ENCODE measurements around the gene ICE1.

ICE1 gene

GRCh38 chr5:5374009-5374715 lies 48.3 kb upstream of the ICE1 start:
- no peak overlapping the region for H3K4me2 ChIP-seq (ENCODE audit: low read length)
- no peak overlapping the region for H2BK12ac ChIP-seq (ENCODE audit: low read length)
- H3K23ac ChIP-seq (ENCODE audit: low read length) = no peak overlapping the region
- H3K79me2 ChIP-seq (ENCODE audit: control insufficient read depth, insufficient read depth, low read length, poor library complexity) = no peaks in the 10 kb centered on the region
- H3K36me3 ChIP-seq (ENCODE audit: control insufficient read depth in 1 of 2, insufficient read depth in 2 of 2, low read length in 2 of 2) = no peaks in the 10 kb centered on the region
- H3K4me1 ChIP-seq (ENCODE audit: control insufficient read depth in 1 of 2, insufficient read depth in 2 of 2, low read length in 2 of 2) = no peaks in the 10 kb centered on the region
- no peak overlapping the region for H2AK5ac ChIP-seq (ENCODE audit: low read length)
- H3K18ac ChIP-seq (ENCODE audit: low read length) = no peak overlapping the region
- H2BK5ac ChIP-seq (ENCODE audit: low read depth, low read length, poor library complexity) = no peak overlapping the region
- no peak overlapping the region for H3K4ac ChIP-seq (ENCODE audit: low read depth, low read length)
- no peak overlapping the region for H4K91ac ChIP-seq (ENCODE audit: low read depth, low read length)
- no peak overlapping the region for H4K12ac ChIP-seq (ENCODE audit: low read depth, low read length)
- peaks cover 5% of the 10 kb centered on the region for H3K9me3 ChIP-seq (ENCODE audit: insufficient read depth, low read depth, low read length)
- H2BK120ac ChIP-seq (ENCODE audit: insufficient read depth, low read length, poor library complexity) = no peak overlapping the region
- no peak overlapping the region for H3K27ac ChIP-seq (ENCODE audit: low read depth, low read length)
- no peaks in the 10 kb centered on the region for H3K79me1 ChIP-seq (ENCODE audit: low read length)
- no peak overlapping the region for H3K9ac ChIP-seq (ENCODE audit: low read length)
- no CpG with 5 or more reads among the region's 6 CpGs for WGBS (ENCODE audit: extremely low coverage, insufficient coverage, insufficient read length)
- no peaks in the 10 kb centered on the region for H3K27me3 ChIP-seq (ENCODE audit: insufficient read depth, low read length)
- no peak overlapping the region for H3K14ac ChIP-seq (ENCODE audit: low read length)
- no peak overlapping the region for H2AFZ ChIP-seq (ENCODE audit: insufficient read depth, low read length, poor library complexity)
- DNase-seq = no peak
- no peak overlapping the region for H3K4me3 ChIP-seq (ENCODE audit: low read depth, low read length)
- H4K8ac ChIP-seq (ENCODE audit: low read depth, low read length) = no peak overlapping the region

GRCh38 chr5:5377780-5378179 lies 44.7 kb upstream of the ICE1 start:
- no peaks in the 10 kb centered on the region for H3K36me3 ChIP-seq (ENCODE audit: control insufficient read depth in 1 of 2, insufficient read depth in 2 of 2, low read length in 2 of 2)
- no peak overlapping the region for H3K4ac ChIP-seq (ENCODE audit: low read depth, low read length)
- no peak for DNase-seq
- no peak overlapping the region for H2BK120ac ChIP-seq (ENCODE audit: insufficient read depth, low read length, poor library complexity)
- H3K9ac ChIP-seq (ENCODE audit: low read length) = no peak overlapping the region
- H3K4me2 ChIP-seq (ENCODE audit: low read length) = no peak overlapping the region
- H2AK5ac ChIP-seq (ENCODE audit: low read length) = no peak overlapping the region
- H3K79me1 ChIP-seq (ENCODE audit: low read length) = no peaks in the 10 kb centered on the region
- no peaks in the 10 kb centered on the region for H3K27me3 ChIP-seq (ENCODE audit: insufficient read depth, low read length)
- H3K23ac ChIP-seq (ENCODE audit: low read length) = no peak overlapping the region
- no peak overlapping the region for H3K27ac ChIP-seq (ENCODE audit: low read depth, low read length)
- H4K12ac ChIP-seq (ENCODE audit: low read depth, low read length) = no peak overlapping the region
- no peaks in the 10 kb centered on the region for H3K79me2 ChIP-seq (ENCODE audit: control insufficient read depth, insufficient read depth, low read length, poor library complexity)
- no peak overlapping the region for H3K4me3 ChIP-seq (ENCODE audit: low read depth, low read length)
- no peaks in the 10 kb centered on the region for H3K4me1 ChIP-seq (ENCODE audit: control insufficient read depth in 1 of 2, insufficient read depth in 2 of 2, low read length in 2 of 2)
- H3K9me3 ChIP-seq (ENCODE audit: insufficient read depth, low read depth, low read length) = peaks cover 5% of the 10 kb centered on the region
- no CpG with 5 or more reads among the region's 6 CpGs for WGBS (ENCODE audit: extremely low coverage, insufficient coverage, insufficient read length)
- no peak overlapping the region for H2BK12ac ChIP-seq (ENCODE audit: low read length)
- H4K8ac ChIP-seq (ENCODE audit: low read depth, low read length) = no peak overlapping the region
- H4K91ac ChIP-seq (ENCODE audit: low read depth, low read length) = no peak overlapping the region
- no peak overlapping the region for H2AFZ ChIP-seq (ENCODE audit: insufficient read depth, low read length, poor library complexity)
- H3K18ac ChIP-seq (ENCODE audit: low read length) = no peak overlapping the region
- no peak overlapping the region for H3K14ac ChIP-seq (ENCODE audit: low read length)
- H2BK5ac ChIP-seq (ENCODE audit: low read depth, low read length, poor library complexity) = no peak overlapping the region

DNA sequence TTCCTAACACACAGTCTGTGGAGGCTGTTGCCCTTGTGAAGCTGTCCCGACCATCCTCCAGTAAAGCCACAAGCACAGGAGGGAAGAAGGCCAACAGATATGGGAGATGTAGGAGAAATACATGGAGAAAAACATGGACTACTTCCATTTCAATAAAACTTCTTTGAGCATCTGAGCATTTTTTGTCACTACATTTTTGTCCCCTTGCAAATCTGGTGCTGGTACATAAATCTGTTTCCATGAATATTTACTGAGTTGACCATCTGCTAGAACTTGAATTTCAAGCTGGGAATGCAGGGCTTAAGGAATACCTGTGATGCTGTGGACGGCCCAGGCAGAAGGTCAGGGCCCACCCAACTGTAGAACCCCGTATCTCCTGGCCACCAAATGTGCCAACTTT lies 43.9 kb upstream of the ICE1 start:
- H2AFZ ChIP-seq (ENCODE audit: insufficient read depth, low read length, poor library complexity) = no peak overlapping the region
- no peak overlapping the region for H3K14ac ChIP-seq (ENCODE audit: low read length)
- no peak overlapping the region for H3K27ac ChIP-seq (ENCODE audit: low read depth, low read length)
- no peak overlapping the region for H4K91ac ChIP-seq (ENCODE audit: low read depth, low read length)
- H3K79me2 ChIP-seq (ENCODE audit: control insufficient read depth, insufficient read depth, low read length, poor library complexity) = no peaks in the 10 kb centered on the region
- no peak overlapping the region for H3K23ac ChIP-seq (ENCODE audit: low read length)
- no peak for DNase-seq
- no peak overlapping the region for H2BK12ac ChIP-seq (ENCODE audit: low read length)
- peak overlapping the region; percentile 26 for H3K4me3 ChIP-seq (ENCODE audit: low read depth, low read length)
- H4K8ac ChIP-seq (ENCODE audit: low read depth, low read length) = no peak overlapping the region
- no CpG with 5 or more reads among the region's 3 CpGs for WGBS (ENCODE audit: extremely low coverage, insufficient coverage, insufficient read length)
- no peaks in the 10 kb centered on the region for H3K4me1 ChIP-seq (ENCODE audit: control insufficient read depth in 1 of 2, insufficient read depth in 2 of 2, low read length in 2 of 2)
- H2AK5ac ChIP-seq (ENCODE audit: low read length) = no peak overlapping the region
- no peak overlapping the region for H4K12ac ChIP-seq (ENCODE audit: low read depth, low read length)
- no peak overlapping the region for H2BK120ac ChIP-seq (ENCODE audit: insufficient read depth, low read length, poor library complexity)
- no peak overlapping the region for H3K4me2 ChIP-seq (ENCODE audit: low read length)
- no peaks in the 10 kb centered on the region for H3K79me1 ChIP-seq (ENCODE audit: low read length)
- H3K27me3 ChIP-seq (ENCODE audit: insufficient read depth, low read length) = no peaks in the 10 kb centered on the region
- no peaks in the 10 kb centered on the region for H3K36me3 ChIP-seq (ENCODE audit: control insufficient read depth in 1 of 2, insufficient read depth in 2 of 2, low read length in 2 of 2)
- peak overlapping the region; percentile 6 for H3K9ac ChIP-seq (ENCODE audit: low read length)
- H3K9me3 ChIP-seq (ENCODE audit: insufficient read depth, low read depth, low read length) = peaks cover 5% of the 10 kb centered on the region
- H3K4ac ChIP-seq (ENCODE audit: low read depth, low read length) = no peak overlapping the region
- H3K18ac ChIP-seq (ENCODE audit: low read length) = no peak overlapping the region
- no peak overlapping the region for H2BK5ac ChIP-seq (ENCODE audit: low read depth, low read length, poor library complexity)

GRCh38 chr5:5380298-5380697 lies 42.2 kb upstream of the ICE1 start:
- no peaks in the 10 kb centered on the region for H3K27me3 ChIP-seq (ENCODE audit: insufficient read depth, low read length)
- H2AFZ ChIP-seq (ENCODE audit: insufficient read depth, low read length, poor library complexity) = no peak overlapping the region
- no peak overlapping the region for H3K4ac ChIP-seq (ENCODE audit: low read depth, low read length)
- no peaks in the 10 kb centered on the region for H3K79me2 ChIP-seq (ENCODE audit: control insufficient read depth, insufficient read depth, low read length, poor library complexity)
- no peaks in the 10 kb centered on the region for H3K36me3 ChIP-seq (ENCODE audit: control insufficient read depth in 1 of 2, insufficient read depth in 2 of 2, low read length in 2 of 2)
- no peak overlapping the region for H3K23ac ChIP-seq (ENCODE audit: low read length)
- no peak overlapping the region for H3K18ac ChIP-seq (ENCODE audit: low read length)
- H4K91ac ChIP-seq (ENCODE audit: low read depth, low read length) = no peak overlapping the region
- no CpG with 5 or more reads among the region's 6 CpGs for WGBS (ENCODE audit: extremely low coverage, insufficient coverage, insufficient read length)
- H3K27ac ChIP-seq (ENCODE audit: low read depth, low read length) = no peak overlapping the region
- peaks cover 5% of the 10 kb centered on the region for H3K9me3 ChIP-seq (ENCODE audit: insufficient read depth, low read depth, low read length)
- no peak overlapping the region for H4K8ac ChIP-seq (ENCODE audit: low read depth, low read length)
- H4K12ac ChIP-seq (ENCODE audit: low read depth, low read length) = no peak overlapping the region
- H3K4me1 ChIP-seq (ENCODE audit: control insufficient read depth in 1 of 2, insufficient read depth in 2 of 2, low read length in 2 of 2) = no peaks in the 10 kb centered on the region
- H3K14ac ChIP-seq (ENCODE audit: low read length) = no peak overlapping the region
- no peak for DNase-seq
- no peak overlapping the region for H3K4me2 ChIP-seq (ENCODE audit: low read length)
- H2AK5ac ChIP-seq (ENCODE audit: low read length) = no peak overlapping the region
- no peak overlapping the region for H2BK120ac ChIP-seq (ENCODE audit: insufficient read depth, low read length, poor library complexity)
- no peaks in the 10 kb centered on the region for H3K79me1 ChIP-seq (ENCODE audit: low read length)
- no peak overlapping the region for H2BK5ac ChIP-seq (ENCODE audit: low read depth, low read length, poor library complexity)
- H2BK12ac ChIP-seq (ENCODE audit: low read length) = no peak overlapping the region
- no peak overlapping the region for H3K9ac ChIP-seq (ENCODE audit: low read length)
- no peak overlapping the region for H3K4me3 ChIP-seq (ENCODE audit: low read depth, low read length)
